Gastrocnemius medialis (tissue), 4 donors: ENCODE measurements around the gene FYB1. TPM values are rescaled to one million over a fixed set of nuclear protein-coding genes. Genes with fewer than 3 reads are reported as not detected.
A peak's percentile ranks its signal among the peaks of the same experiment; 100 is the strongest.

Source experiments
- ATAC-seq, 2 donors: fragments of 150-250 bp; one replicate each; pipeline ENCODE4 v1.9.1; 2016
- DNase-seq, 2 donors: peaks; one replicate each; pipeline ENCODE4 v3.0.0-alpha.2; 2019
- H3K27ac ChIP-seq, 4 donors: fragments of 200-600 bp; sonication (generic); 1 replicate in 1 of 4; 2 replicates in 3 of 4; pipeline ENCODE4 v1.5.1; 2016 to 2018; ENCODE audit warnings: mild to moderate bottlenecking in 2 of 4, moderate library complexity in 1 of 4
- H3K27me3 ChIP-seq, 3 donors: fragments of 200-600 bp; sonication (generic) in 2 of 3; 1 replicate in 1 of 3; 2 replicates in 2 of 3; pipeline versions ENCODE4 v1.5.1 to v1.6.0; 2016 to 2019; ENCODE audit warnings: mild to moderate bottlenecking in 1 of 3, moderate library complexity in 1 of 3
- H3K36me3 ChIP-seq, 2 donors: fragments of 200-600 bp; sonication (generic) in 1 of 2; one replicate each; pipeline ENCODE4 v1.5.1; 2017 to 2018
- H3K4me1 ChIP-seq, 2 donors: fragments of 200-600 bp; sonication (generic) in 1 of 2; one replicate each; pipeline ENCODE4 v1.5.1; 2016 to 2017; ENCODE audit warnings: mild to moderate bottlenecking in 2 of 2
- H3K4me3 ChIP-seq, 4 donors: fragments of 200-600 bp; sonication (generic) in 3 of 4; 1 replicate in 1 of 4; 2 replicates in 3 of 4; pipeline ENCODE4 v1.5.1; 2016 to 2019; ENCODE audit warnings: mild to moderate bottlenecking in 2 of 4
- H3K9me3 ChIP-seq, 3 donors: fragments of 200-600 bp; sonication (generic) in 2 of 3; 1 replicate in 1 of 3; 2 replicates in 2 of 3; pipeline ENCODE4 v1.5.1; 2016 to 2019
- POLR2A ChIP-seq, 2 donors: fragments of 450-650 bp; IDR thresholded peaks; one replicate each; pipeline ENCODE4 v1.6.1; 2017; ENCODE audit warnings: antibody characterized with exemption in 2 of 2, mild to moderate bottlenecking in 2 of 2, moderate library complexity in 2 of 2
- in situ Hi-C, 4 donors: fragments of 200-750 bp; cut with MboI; loops; one replicate each; pipeline versions ENCODE4 v1.15.0 to v1.8.0; 2017; ENCODE audit warnings: low sequenced_read_pairs in 4 of 4
- intact Hi-C: fragments of 100-400 bp; cut with DNase I; formaldehyde crosslinking; loops from one replicate; pipeline ENCODE4 v1.15.1; 2023; ENCODE audit warnings: low total_unique reads
- total RNA-seq, 4 donors: library from RNA; depleted of rRNA; stranded (reverse); fragments of >200 nt; gene quantifications; one replicate each; pipeline versions ENCODE4 v1.1.0 to v1.2.3, GENCODE V29; 2016
- TF ChIP-seq, protein P1 (sequence below), 5 experiments: fragments of 450-650 bp in 3 of 5; fragments of 200-600 bp in 2 of 5; sonication (generic) in 2 of 5; IDR thresholded peaks in 4 of 5; conservative IDR thresholded peaks in 1 of 5; 1 replicate in 4 of 5; 2 replicates in 1 of 5; pipeline ENCODE4 v1.5.1; 2016 to 2019; ENCODE audit warnings: antibody characterized with exemption in 5 of 5, mild to moderate bottlenecking in 3 of 5, moderate library complexity in 3 of 5

FYB1 gene
- total RNA-seq, 4 donors from 2014 or later: 1.1 to 5.6 (median 2.6) TPM

DNA sequence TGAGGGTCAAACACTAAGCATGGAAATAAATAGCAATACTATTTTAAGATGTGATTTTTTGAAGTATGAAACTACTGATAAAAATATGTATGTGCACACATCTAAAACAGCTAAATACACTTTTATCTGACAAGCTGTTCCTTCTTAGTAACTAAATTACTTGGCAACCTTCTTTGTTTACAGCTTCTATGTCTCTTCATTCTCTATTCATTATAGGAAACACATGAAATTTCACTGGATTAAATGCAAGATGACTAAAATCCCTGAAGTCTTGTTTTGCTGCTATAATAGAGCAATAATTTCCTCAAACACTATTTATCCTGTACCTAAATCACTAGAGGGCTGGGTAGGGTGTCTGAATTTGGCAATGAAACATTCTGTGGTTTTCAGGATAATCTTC lies 156.8 kb downstream of the FYB1 start:
- ATAC-seq (no peak), DNase-seq (no peak)
- peak overlapping the region in 3 of 4 donors; percentile 15 to 60 (median 48) for H3K27ac ChIP-seq
- intact Hi-C loops: no loop called here
- H3K36me3 ChIP-seq: no peaks in the 10 kb centered on the region
- in situ Hi-C loops: loop anchor here in 1 of 4 donors (10.0 kb wide), 1 partner anchor 48 kb away; no protein-coding TSS in a partner anchor
- no peak overlapping the region for H3K4me3 ChIP-seq
- peaks cover 60 to 76% of the 10 kb centered on the region in 2 donors for H3K4me1 ChIP-seq
- TF ChIP-seq, protein P1, sequence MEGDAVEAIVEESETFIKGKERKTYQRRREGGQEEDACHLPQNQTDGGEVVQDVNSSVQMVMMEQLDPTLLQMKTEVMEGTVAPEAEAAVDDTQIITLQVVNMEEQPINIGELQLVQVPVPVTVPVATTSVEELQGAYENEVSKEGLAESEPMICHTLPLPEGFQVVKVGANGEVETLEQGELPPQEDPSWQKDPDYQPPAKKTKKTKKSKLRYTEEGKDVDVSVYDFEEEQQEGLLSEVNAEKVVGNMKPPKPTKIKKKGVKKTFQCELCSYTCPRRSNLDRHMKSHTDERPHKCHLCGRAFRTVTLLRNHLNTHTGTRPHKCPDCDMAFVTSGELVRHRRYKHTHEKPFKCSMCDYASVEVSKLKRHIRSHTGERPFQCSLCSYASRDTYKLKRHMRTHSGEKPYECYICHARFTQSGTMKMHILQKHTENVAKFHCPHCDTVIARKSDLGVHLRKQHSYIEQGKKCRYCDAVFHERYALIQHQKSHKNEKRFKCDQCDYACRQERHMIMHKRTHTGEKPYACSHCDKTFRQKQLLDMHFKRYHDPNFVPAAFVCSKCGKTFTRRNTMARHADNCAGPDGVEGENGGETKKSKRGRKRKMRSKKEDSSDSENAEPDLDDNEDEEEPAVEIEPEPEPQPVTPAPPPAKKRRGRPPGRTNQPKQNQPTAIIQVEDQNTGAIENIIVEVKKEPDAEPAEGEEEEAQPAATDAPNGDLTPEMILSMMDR (IDR thresholded peaks at IDR 0.05 in 4 of 5, conservative IDR thresholded peaks at IDR 0.05 in 1 of 5): no peak
- TF ChIP-seq POLR2A (IDR thresholded peaks at IDR 0.05): no peak
- H3K9me3 ChIP-seq: no peaks in the 10 kb centered on the region
- no peaks in the 10 kb centered on the region for H3K27me3 ChIP-seq

GRCh38 chr5:39062104-39062503 lies 157.3 kb downstream of the FYB1 start:
- DNase-seq (no peak), ATAC-seq (peak; percentile 10 to 46)
- Histone ChIP-seq H3K4me3 (no peak overlapping the region), H3K36me3 (no peaks in the 10 kb centered on the region), H3K27me3 (no peaks in the 10 kb centered on the region), H3K9me3 (no peaks in the 10 kb centered on the region), H3K27ac (peak overlapping the region in 3 of 4 donors; percentile 28 to 60 (median 48)), H3K4me1 (peaks cover 65 to 81% of the 10 kb centered on the region in 2 donors)
- intact Hi-C loops (no loop called here), in situ Hi-C loops (loop anchor here in 1 of 4 donors (10.0 kb wide), 1 partner anchor 47 kb away; no protein-coding TSS in a partner anchor)
- TF ChIP-seq POLR2A (IDR thresholded peaks at IDR 0.05): no peak
- TF ChIP-seq, protein P1 (IDR thresholded peaks at IDR 0.05 in 4 of 5, conservative IDR thresholded peaks at IDR 0.05 in 1 of 5): no peak

DNA sequence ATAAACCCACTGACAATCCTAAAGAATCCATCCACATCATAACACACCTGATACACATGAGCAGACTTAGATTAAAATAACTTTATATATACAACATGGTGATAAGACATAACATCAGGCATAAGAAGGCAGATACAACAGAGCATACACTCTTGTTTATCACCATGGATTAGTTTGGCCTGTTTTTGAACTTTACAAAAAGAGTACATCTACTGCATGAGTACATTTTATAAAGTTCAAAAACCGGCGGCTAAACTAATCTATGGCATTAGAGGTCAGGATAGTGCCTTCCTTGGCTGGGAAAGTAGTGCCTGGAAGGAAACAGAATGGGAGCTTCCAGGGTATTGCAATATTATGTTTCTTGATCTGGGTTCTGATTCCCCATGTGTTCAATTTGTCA lies 160.3 kb downstream of the FYB1 start:
- intact Hi-C loops: no loop called here
- in situ Hi-C loops: no loop called here
- Histone ChIP-seq H3K4me3 (no peak overlapping the region), H3K9me3 (no peaks in the 10 kb centered on the region), H3K36me3 (no peaks in the 10 kb centered on the region), H3K4me1 (peaks cover 74 to 82% of the 10 kb centered on the region in 2 donors), H3K27ac (peak overlapping the region in 1 of 4 donors; percentile 3), H3K27me3 (no peaks in the 10 kb centered on the region)
- TF ChIP-seq POLR2A (IDR thresholded peaks at IDR 0.05): no peak
- TF ChIP-seq, protein P1 (IDR thresholded peaks at IDR 0.05 in 4 of 5, conservative IDR thresholded peaks at IDR 0.05 in 1 of 5): no peak
- ATAC-seq: no peak
- no peak for DNase-seq

GRCh38 chr5:39058178-39058921 lies 161.0 kb downstream of the FYB1 start:
- H3K9me3 ChIP-seq: no peaks in the 10 kb centered on the region
- H3K27ac ChIP-seq: peak overlapping the region in 3 of 4 donors; percentile 28 to 49 (median 29)
- no peaks in the 10 kb centered on the region for H3K27me3 ChIP-seq
- ATAC-seq (no peak), DNase-seq (no peak)
- no peak for TF ChIP-seq POLR2A (IDR thresholded peaks at IDR 0.05)
- TF ChIP-seq, protein P1 (IDR thresholded peaks at IDR 0.05 in 4 of 5, conservative IDR thresholded peaks at IDR 0.05 in 1 of 5): no peak
- H3K4me1 ChIP-seq: peaks cover 68 to 75% of the 10 kb centered on the region in 2 donors
- intact Hi-C loops (no loop called here), in situ Hi-C loops (no loop called here)
- no peaks in the 10 kb centered on the region for H3K36me3 ChIP-seq
- H3K4me3 ChIP-seq: peak overlapping the region; percentile 10 to 44 (median 18)
